ENCODE data around the gene CDC42BPB.
A peak's percentile ranks its signal among the peaks of the same experiment; 100 is the strongest.

Gene CDC42BPB

GRCh38 chr14:102943454-102943853 is 113.9 kb downstream of the CDC42BPB start:
- no peak for DNase-seq (ENCODE audit: low spot score)

- DNase-seq (ENCODE audit: low spot score) = no peak
Measured at GRCh38 chr14:102942069-102942468, 115.3 kb downstream of the CDC42BPB start.

GRCh38 chr14:102941419-102942011 is 115.8 kb downstream of the CDC42BPB start:
- no peak for DNase-seq (ENCODE audit: low spot score)

- DNase-seq (ENCODE audit: low spot score) = no peak
Measured at GRCh38 chr14:102940729-102941362, 116.5 kb downstream of the CDC42BPB start.

- no peak for DNase-seq (ENCODE audit: low spot score)
Measured at GRCh38 chr14:102939820-102940561, 117.4 kb downstream of the CDC42BPB start.

- no peak for DNase-seq (ENCODE audit: low spot score)
Measured at GRCh38 chr14:102939329-102939728, 118.0 kb downstream of the CDC42BPB start.

GRCh38 chr14:102938191-102938590 is 119.2 kb downstream of the CDC42BPB start:
- DNase-seq (ENCODE audit: low spot score) = no peak

GRCh38 chr14:102937331-102938175 is 119.8 kb downstream of the CDC42BPB start:
- DNase-seq (ENCODE audit: low spot score) = no peak

GRCh38 chr14:102935756-102936155 is 121.6 kb downstream of the CDC42BPB start:
- DNase-seq (ENCODE audit: low spot score) = no peak

- DNase-seq (ENCODE audit: low spot score) = no peak
Measured at GRCh38 chr14:102933618-102934231, 123.6 kb downstream of the CDC42BPB start.

- DNase-seq (ENCODE audit: low spot score) = no peak
Measured at GRCh38 chr14:102932484-102933248, 124.7 kb downstream of the CDC42BPB start.

- DNase-seq (ENCODE audit: low spot score) = no peak
Measured at GRCh38 chr14:102931580-102932285, 125.6 kb downstream of the CDC42BPB start.

- DNase-seq (ENCODE audit: low spot score) = peak; percentile 81
Measured at GRCh38 chr14:102930753-102931579, 126.4 kb downstream of the CDC42BPB start.

- no peak for DNase-seq (ENCODE audit: low spot score)
Measured at GRCh38 chr14:102930138-102930752, 127.1 kb downstream of the CDC42BPB start.

- DNase-seq (ENCODE audit: low spot score) = no peak
Measured at GRCh38 chr14:102929241-102930137, 127.9 kb downstream of the CDC42BPB start.

GRCh38 chr14:102928412-102929240 is 128.7 kb downstream of the CDC42BPB start:
- DNase-seq (ENCODE audit: low spot score) = peak; percentile 58

GRCh38 chr14:102927878-102928411 is 129.4 kb downstream of the CDC42BPB start:
- DNase-seq (ENCODE audit: low spot score) = no peak
